NB4 (cell line): ENCODE results near the gene EDIL3.
"Not testable (repeated sequence)": the region's sequence is repeated elsewhere in the genome, so short reads cannot be mapped to it uniquely, and the experiment has no call there.

Experiments used
- DNase-seq: peaks from one replicate; pipeline ENCODE4 v3.0.0; 2010; ENCODE audit warnings: low read depth
- H3K4me3 ChIP-seq: one replicate; pipeline ENCODE4 v1.5.1; 2011; ENCODE audit warnings: mild to moderate bottlenecking, low read depth, low read length, moderate library complexity
- MAX ChIP-seq: IDR thresholded peaks from 2 replicates; pipeline ENCODE4 v1.6.1; 2011; ENCODE audit warnings: low read depth, low read length
- MYC ChIP-seq: IDR thresholded peaks from 2 replicates; pipeline ENCODE4 v1.6.1; 2011; ENCODE audit warnings: low read depth, low read length
- POLR2A ChIP-seq: IDR thresholded peaks from 2 replicates; pipeline ENCODE4 v1.6.1; 2011; ENCODE audit warnings: mild to moderate bottlenecking; ENCODE audit not compliant: insufficient read length; ENCODE audit errors: extremely low read depth
- TF ChIP-seq, protein P1 (sequence below): IDR thresholded peaks from one replicate; pipeline ENCODE4 v1.5.1; 2012; ENCODE audit warnings: low read depth, low read length

EDIL3 gene

DNA sequence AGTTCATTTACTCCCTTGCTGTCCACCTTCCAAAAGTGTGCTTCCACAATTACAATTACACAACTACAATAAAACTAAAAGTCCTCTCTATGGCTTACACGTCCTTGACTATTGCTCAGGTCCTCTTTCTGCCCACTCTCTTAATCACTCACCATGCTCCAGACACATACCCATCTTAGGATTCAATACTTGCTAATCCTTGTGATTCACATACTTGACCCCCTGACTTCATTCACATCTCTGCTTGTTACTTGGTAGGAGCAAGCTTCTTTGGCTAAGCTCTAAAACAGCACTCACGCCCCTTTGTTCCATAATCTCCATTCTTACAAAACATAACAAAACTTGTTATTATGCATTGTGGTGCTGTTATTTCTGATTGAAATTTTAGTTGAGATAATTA, 215.8 kb downstream of the EDIL3 start:
- H3K4me3 ChIP-seq = no peak overlapping the region
- DNase-seq = no peak
- no peak for TF ChIP-seq POLR2A
- TF ChIP-seq, protein P1, sequence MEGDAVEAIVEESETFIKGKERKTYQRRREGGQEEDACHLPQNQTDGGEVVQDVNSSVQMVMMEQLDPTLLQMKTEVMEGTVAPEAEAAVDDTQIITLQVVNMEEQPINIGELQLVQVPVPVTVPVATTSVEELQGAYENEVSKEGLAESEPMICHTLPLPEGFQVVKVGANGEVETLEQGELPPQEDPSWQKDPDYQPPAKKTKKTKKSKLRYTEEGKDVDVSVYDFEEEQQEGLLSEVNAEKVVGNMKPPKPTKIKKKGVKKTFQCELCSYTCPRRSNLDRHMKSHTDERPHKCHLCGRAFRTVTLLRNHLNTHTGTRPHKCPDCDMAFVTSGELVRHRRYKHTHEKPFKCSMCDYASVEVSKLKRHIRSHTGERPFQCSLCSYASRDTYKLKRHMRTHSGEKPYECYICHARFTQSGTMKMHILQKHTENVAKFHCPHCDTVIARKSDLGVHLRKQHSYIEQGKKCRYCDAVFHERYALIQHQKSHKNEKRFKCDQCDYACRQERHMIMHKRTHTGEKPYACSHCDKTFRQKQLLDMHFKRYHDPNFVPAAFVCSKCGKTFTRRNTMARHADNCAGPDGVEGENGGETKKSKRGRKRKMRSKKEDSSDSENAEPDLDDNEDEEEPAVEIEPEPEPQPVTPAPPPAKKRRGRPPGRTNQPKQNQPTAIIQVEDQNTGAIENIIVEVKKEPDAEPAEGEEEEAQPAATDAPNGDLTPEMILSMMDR = no peak
- no peak for TF ChIP-seq MYC
- TF ChIP-seq MAX = no peak

GRCh38 chr5:84163671-84164070, 221.0 kb downstream of the EDIL3 start:
- no peak overlapping the region for H3K4me3 ChIP-seq
- DNase-seq = no peak
- TF ChIP-seq POLR2A (no peak), MAX (no peak), MYC (no peak)
- TF ChIP-seq, protein P1 = no peak

- no peak overlapping the region for H3K4me3 ChIP-seq
- TF ChIP-seq MYC (no peak), POLR2A (no peak), MAX (no peak)
- TF ChIP-seq, protein P1 = no peak
- DNase-seq = no peak
These were observed 222.0 kb downstream of the EDIL3 start for GRCh38 chr5:84162695-84163094.

DNA sequence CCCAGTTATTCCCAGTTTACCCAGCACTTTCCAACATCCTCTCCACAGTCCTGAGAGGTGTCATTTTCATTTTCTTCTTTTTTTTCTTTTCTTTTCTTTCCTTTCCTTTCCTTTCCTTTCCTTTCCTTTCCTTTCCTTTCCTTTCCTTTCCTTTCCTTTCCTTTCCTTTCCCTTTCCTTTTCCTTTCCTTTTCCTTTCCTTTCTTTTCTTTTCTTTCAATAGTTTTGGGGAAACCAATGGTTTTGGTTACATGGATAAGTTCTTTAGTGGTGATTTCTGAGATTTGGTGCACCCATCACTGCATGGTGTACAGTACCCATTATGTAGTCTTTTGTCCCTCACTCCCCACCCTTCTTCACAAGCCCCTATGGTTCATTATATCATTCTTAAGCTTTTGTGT, 224.0 kb downstream of the EDIL3 start:
- not testable (repeated sequence) for DNase-seq, H3K4me3 ChIP-seq

DNA sequence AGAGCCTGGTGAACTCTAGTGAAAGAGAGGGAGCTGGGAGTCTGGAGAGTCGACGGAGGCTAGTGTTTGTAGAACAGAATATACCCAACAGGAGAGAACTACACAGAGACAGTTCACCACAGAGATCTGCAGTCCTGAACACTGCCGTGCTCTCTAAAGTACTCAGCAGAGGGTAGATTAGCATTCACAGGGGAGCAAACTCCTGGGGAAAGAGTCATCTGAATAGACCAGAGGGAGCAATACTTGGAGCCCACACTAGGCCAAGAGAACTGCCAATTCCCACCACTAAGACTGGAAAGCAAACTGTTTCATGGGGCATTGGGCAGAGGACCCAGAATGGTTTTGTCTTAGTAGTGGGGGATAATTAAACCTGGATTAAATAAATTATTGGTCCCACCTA, 235.6 kb downstream of the EDIL3 start:
- TF ChIP-seq, protein P1 = no peak
- TF ChIP-seq MAX (no peak), MYC (no peak)
- no peak overlapping the region for H3K4me3 ChIP-seq
- no peak for DNase-seq

DNA sequence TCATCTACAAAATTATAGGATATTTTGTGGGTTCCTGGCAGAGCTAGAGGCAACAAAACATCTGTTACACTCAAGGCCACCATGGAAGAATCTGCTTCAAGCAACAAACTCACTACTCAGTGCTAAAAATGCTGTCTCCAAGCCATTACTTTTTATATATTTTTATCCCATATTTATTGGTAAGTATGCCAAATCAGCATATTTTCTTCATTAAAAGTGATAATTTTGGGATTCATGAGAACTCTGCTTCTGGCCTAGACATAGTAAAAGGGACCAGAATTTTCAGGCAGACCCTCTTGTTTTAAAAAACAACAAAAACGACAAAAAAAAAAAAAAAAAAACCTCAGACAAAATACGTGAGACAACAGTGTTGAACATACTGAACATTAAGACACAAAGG, 236.0 kb downstream of the EDIL3 start:
- no peak overlapping the region for H3K4me3 ChIP-seq
- no peak for DNase-seq
- TF ChIP-seq, protein P1 = no peak
- no peak for TF ChIP-seq MYC

DNA sequence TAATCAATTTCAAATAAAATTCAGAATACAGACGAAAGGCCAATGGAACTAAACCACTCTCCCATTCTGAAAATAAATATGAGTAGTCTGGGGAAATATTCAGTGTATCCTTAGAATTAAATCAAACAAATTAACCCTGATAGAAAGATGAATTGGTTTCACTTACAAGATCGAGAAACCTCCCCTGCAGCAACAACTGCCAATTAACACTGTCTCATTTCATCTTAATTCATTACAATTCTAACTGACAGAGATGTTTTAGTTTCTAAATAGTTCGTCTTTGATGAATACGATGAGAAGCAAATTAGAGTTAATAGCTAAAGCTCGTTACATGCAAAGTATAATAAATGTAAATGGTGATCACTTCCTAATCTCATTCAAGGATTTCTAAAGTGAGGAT, 247.1 kb downstream of the EDIL3 start:
- no peak overlapping the region for H3K4me3 ChIP-seq
- TF ChIP-seq MYC (no peak), MAX (no peak), POLR2A (no peak)
- TF ChIP-seq, protein P1 = no peak
- DNase-seq = no peak
